Esophagus squamous epithelium (tissue), 5 donors: ENCODE measurements around the gene LDLRAD2. TPM values are rescaled to one million over a fixed set of nuclear protein-coding genes. Genes with fewer than 3 reads are reported as not detected.

Experiments
- DNase-seq: peaks from one replicate; lab custom pipeline; 2025; lab: John Stamatoyannopoulos, UW
- H3K27ac ChIP-seq, 4 donors: fragments of 200-600 bp; sonication (generic); one replicate each; pipeline ENCODE4 v1.5.1; 2016 to 2019; ENCODE audit warnings: mild to moderate bottlenecking in 1 of 4
- H3K27me3 ChIP-seq, 4 donors: fragments of 200-600 bp; sonication (generic); 1 replicate in 3 of 4; 2 replicates in 1 of 4; pipeline versions ENCODE4 v1.5.1 to v1.6.0; 2017 to 2021; ENCODE audit warnings: antibody characterized with exemption in 1 of 4
- H3K36me3 ChIP-seq, 3 donors: fragments of 200-600 bp; sonication (generic); one replicate each; pipeline ENCODE4 v1.5.1; 2016 to 2019
- H3K4me1 ChIP-seq, 3 donors: fragments of 200-600 bp; sonication (generic); one replicate each; pipeline ENCODE4 v1.5.1; 2017 to 2019
- H3K4me3 ChIP-seq, 4 donors: fragments of 200-600 bp; sonication (generic); 1 replicate in 3 of 4; 2 replicates in 1 of 4; pipeline ENCODE4 v1.5.1; 2016 to 2019; ENCODE audit warnings: mild to moderate bottlenecking in 2 of 4, moderate library complexity in 1 of 4
- H3K9me3 ChIP-seq, 3 donors: fragments of 200-600 bp; sonication (generic); one replicate each; pipeline ENCODE4 v1.5.1; 2016 to 2019
- CTCF ChIP-seq, 6 experiments: fragments of 450-650 bp in 4 of 6; fragments of 200-600 bp in 2 of 6; sonication (generic) in 2 of 6; IDR thresholded peaks; one replicate each; pipeline ENCODE4 v1.5.1; 2016 to 2019; ENCODE audit warnings: antibody characterized with exemption in 6 of 6, mild to moderate bottlenecking in 4 of 6, moderate library complexity in 4 of 6
- POLR2A ChIP-seq, 4 donors: fragments of 450-650 bp; IDR thresholded peaks; one replicate each; pipeline ENCODE4 v1.6.1; 2017; ENCODE audit warnings: antibody characterized with exemption in 4 of 4, mild to moderate bottlenecking in 4 of 4, moderate library complexity in 3 of 4
- WGBS, 2 donors: methylation state at CpG; one replicate each; pipeline ENCODE4 v1.1.5; 2018; 5-methylcytosine and 5-hydroxymethylcytosine counted together
- intact Hi-C: fragments of 100-400 bp; cut with DNase I; formaldehyde crosslinking; loops from one replicate; pipeline ENCODE4 v1.15.0; 2022
- total RNA-seq, 4 donors: library from RNA; depleted of rRNA; stranded (reverse); fragments of >200 nt; gene quantifications; one replicate each; pipeline ENCODE4 v1.1.0, GENCODE V29; 2016
- donor health status: DM: yes; HTN: yes; CAD: no.

Gene LDLRAD2
- total RNA-seq, 4 donors from 2014 or later: not detected

- WGBS, 2 donors: 68% methylated on average over 5 of the region's 7 CpGs; no CpG with 5 or more reads in 1 of the 2 donors
- no peak overlapping the region for H3K4me3 ChIP-seq
- intact Hi-C loops: no loop called here
- no peaks in the 10 kb centered on the region for H3K9me3 ChIP-seq
- no peak for TF ChIP-seq POLR2A (IDR thresholded peaks at IDR 0.05)
- no peak for TF ChIP-seq CTCF (IDR thresholded peaks at IDR 0.05)
- no peak for DNase-seq
- peaks cover 13 to 88% (median 22%) of the 10 kb centered on the region in 3 donors for H3K36me3 ChIP-seq
- H3K4me1 ChIP-seq: peaks cover 13 to 27% (median 13%) of the 10 kb centered on the region in 3 donors
- no peaks in the 10 kb centered on the region for H3K27me3 ChIP-seq
- H3K27ac ChIP-seq: peak overlapping the region in 2 of 4 donors; percentile 22 to 52
Measured at GRCh38 chr1:21865609-21865942, 53.5 kb downstream of the LDLRAD2 start.

GRCh38 chr1:21865943-21866706, 54.1 kb downstream of the LDLRAD2 start:
- intact Hi-C loops: no loop called here
- 67 to 70% methylated on average over 2 to 5 of the region's 11 CpGs for WGBS, 2 donors
- Histone ChIP-seq H3K27ac (peak overlapping the region in 2 of 4 donors; percentile 22 to 61), H3K36me3 (peaks cover 13 to 88% (median 16%) of the 10 kb centered on the region in 3 donors), H3K27me3 (no peaks in the 10 kb centered on the region), H3K4me3 (no peak overlapping the region), H3K4me1 (peaks cover 13 to 33% (median 17%) of the 10 kb centered on the region in 3 donors), H3K9me3 (no peaks in the 10 kb centered on the region)
- TF ChIP-seq POLR2A (IDR thresholded peaks at IDR 0.05) (no peak), CTCF (IDR thresholded peaks at IDR 0.05) (no peak)
- DNase-seq: no peak

- peaks cover 10 to 88% (median 15%) of the 10 kb centered on the region in 3 donors for H3K36me3 ChIP-seq
- WGBS, 2 donors: 25 to 57% methylated on average over 1 of the region's 1 CpG
- no peaks in the 10 kb centered on the region for H3K9me3 ChIP-seq
- H3K4me1 ChIP-seq: peaks cover 12 to 34% (median 17%) of the 10 kb centered on the region in 3 donors
- no peak overlapping the region for H3K4me3 ChIP-seq
- TF ChIP-seq CTCF (IDR thresholded peaks at IDR 0.05): no peak
- no peak for TF ChIP-seq POLR2A (IDR thresholded peaks at IDR 0.05)
- peak overlapping the region in 2 of 4 donors; percentile 22 to 61 for H3K27ac ChIP-seq
- H3K27me3 ChIP-seq: no peaks in the 10 kb centered on the region
- DNase-seq: no peak
- intact Hi-C loops: no loop called here
Measured at GRCh38 chr1:21866707-21867043, 54.6 kb downstream of the LDLRAD2 start.

- no peaks in the 10 kb centered on the region for H3K9me3 ChIP-seq
- WGBS, 2 donors: 80% methylated on average over 5 of the region's 5 CpGs
- H3K4me1 ChIP-seq: peaks cover 8 to 33% (median 20%) of the 10 kb centered on the region in 3 donors
- DNase-seq: no peak
- TF ChIP-seq CTCF (IDR thresholded peaks at IDR 0.05) (no peak), POLR2A (IDR thresholded peaks at IDR 0.05) (no peak)
- H3K27ac ChIP-seq: peak overlapping the region in 2 of 4 donors; percentile 22 to 32
- no peak overlapping the region for H3K4me3 ChIP-seq
- intact Hi-C loops: no loop called here
- H3K27me3 ChIP-seq: no peaks in the 10 kb centered on the region
- peaks cover 7 to 91% (median 11%) of the 10 kb centered on the region in 3 donors for H3K36me3 ChIP-seq
Measured at GRCh38 chr1:21867451-21867996, 55.5 kb downstream of the LDLRAD2 start.

GRCh38 chr1:21868482-21868881, 56.4 kb downstream of the LDLRAD2 start:
- H3K4me3 ChIP-seq: no peak overlapping the region
- H3K36me3 ChIP-seq: peaks cover 7 to 95% (median 15%) of the 10 kb centered on the region in 3 donors
- H3K27me3 ChIP-seq: no peaks in the 10 kb centered on the region
- H3K27ac ChIP-seq: peak overlapping the region in 3 of 4 donors; percentile 64 to 79 (median 79)
- H3K9me3 ChIP-seq: no peaks in the 10 kb centered on the region
- no peak for DNase-seq
- H3K4me1 ChIP-seq: peaks cover 8 to 39% (median 20%) of the 10 kb centered on the region in 3 donors
- TF ChIP-seq POLR2A (IDR thresholded peaks at IDR 0.05) (no peak), CTCF (IDR thresholded peaks at IDR 0.05) (no peak)
- WGBS, 2 donors: 80 to 95% methylated on average over 3 to 4 of the region's 7 CpGs
- intact Hi-C loops: no loop called here
